Activated CD4-positive, alpha-beta T cell treated with anti-CD3 and anti-CD28 coated beads, Interleukin-2, amount 10 ng/mL, durations not matched to agents 7 days and 5 days (primary cell): ENCODE results near the gene VNN1. TPM values are rescaled to one million over a fixed set of nuclear protein-coding genes. Genes with fewer than 3 reads are reported as not detected.
"Not testable (repeated sequence)": the region's sequence is repeated elsewhere in the genome, so short reads cannot be mapped to it uniquely, and the experiment has no call there.

ENCODE experiments used
- CTCF ChIA-PET: fragments of 350-600 bp; sonication (Branson Sonifier 250); formaldehyde crosslinking; loops from one replicate; lab custom pipeline; 2021; ENCODE audit warnings: antibody characterized with exemption; lab: Charles Lee
- POLR2A ChIA-PET: fragments of 350-600 bp; sonication (Branson Sonifier 250); formaldehyde crosslinking; loops from one replicate; lab custom pipeline; 2021; ENCODE audit warnings: antibody characterized with exemption; lab: Charles Lee
- DNase-seq: peaks from one replicate; pipeline ENCODE4 v3.0.0-alpha.2; 2020
- H3K27ac Mint-ChIP-seq: one replicate; pipeline ENCODE4 v1.8.0; 2021; ENCODE audit warnings: mild to moderate bottlenecking, moderate library complexity, mixed read lengths
- H3K27me3 Mint-ChIP-seq: one replicate; pipeline ENCODE4 v1.8.0; 2021; ENCODE audit warnings: mixed read lengths
- H3K36me3 Mint-ChIP-seq: one replicate; pipeline ENCODE4 v1.8.0; 2021; ENCODE audit warnings: low read depth, mixed read lengths
- H3K4me1 Mint-ChIP-seq: one replicate; pipeline ENCODE4 v1.8.0; 2021; ENCODE audit warnings: mixed read lengths
- H3K4me3 Mint-ChIP-seq: one replicate; pipeline ENCODE4 v1.8.0; 2021; ENCODE audit warnings: mild to moderate bottlenecking, moderate library complexity, mixed read lengths
- H3K9me3 Mint-ChIP-seq: one replicate; pipeline ENCODE4 v1.8.0; 2021; ENCODE audit warnings: mixed read lengths
- total RNA-seq, 2 experiments: library from RNA; stranded (reverse); gene quantifications; one replicate each; pipeline ENCODE4 v1.2.3, GENCODE V29; 2021

Gene VNN1
- total RNA-seq, 2 experiments from 2014 or later: not detected

GRCh38 chr6:132651062-132651461 lies 62.8 kb downstream of the VNN1 start:
- no peak for DNase-seq
- Mint-ChIP-seq H3K4me1 (peaks cover 5% of the 10 kb centered on the region), H3K27me3 (peaks cover 13% of the 10 kb centered on the region), H3K36me3 (no peaks in the 10 kb centered on the region), H3K9me3 (no peaks in the 10 kb centered on the region), H3K27ac (no peak overlapping the region), H3K4me3 (no peak overlapping the region)
- CTCF ChIA-PET: no interaction called here
- POLR2A ChIA-PET: no interaction called here

- no peaks in the 10 kb centered on the region for H3K9me3 Mint-ChIP-seq
- no peak overlapping the region for H3K27ac Mint-ChIP-seq
- H3K4me3 Mint-ChIP-seq: no peak overlapping the region
- H3K36me3 Mint-ChIP-seq: no peaks in the 10 kb centered on the region
- H3K27me3 Mint-ChIP-seq: peaks cover 16% of the 10 kb centered on the region
- ChIA-PET CTCF (no interaction called here), POLR2A (no interaction called here)
- DNase-seq: no peak
- H3K4me1 Mint-ChIP-seq: peaks cover 5% of the 10 kb centered on the region
Measured at GRCh38 chr6:132650429-132650828, 63.4 kb downstream of the VNN1 start.

DNA sequence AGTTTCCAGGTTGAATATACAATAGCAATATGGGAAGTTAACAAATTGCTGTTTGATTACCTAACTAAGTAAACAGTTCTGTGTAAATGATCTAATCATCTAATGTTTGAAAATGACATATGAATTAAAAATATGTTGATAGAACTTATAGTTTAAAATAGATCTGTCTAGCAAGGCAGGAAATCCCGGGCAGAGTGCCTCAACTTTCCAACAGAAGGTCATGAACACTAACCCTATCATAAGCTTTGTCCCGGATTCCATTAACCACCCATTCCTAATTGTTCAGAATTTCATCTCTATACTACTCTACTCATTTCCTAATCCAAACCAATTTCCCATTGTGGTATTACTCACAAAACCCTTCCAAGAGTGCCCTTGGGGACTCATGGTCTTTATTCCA lies 65.0 kb downstream of the VNN1 start:
- CTCF ChIA-PET: interaction anchor here (1.8 kb wide), 1 partner anchor 12 kb away, joined by 5 read pairs; no protein-coding TSS in a partner anchor
- peaks cover 5% of the 10 kb centered on the region for H3K4me1 Mint-ChIP-seq
- H3K27me3 Mint-ChIP-seq: peaks cover 14% of the 10 kb centered on the region
- POLR2A ChIA-PET: no interaction called here
- DNase-seq: no peak
- H3K36me3 Mint-ChIP-seq: no peaks in the 10 kb centered on the region
- no peak overlapping the region for H3K27ac Mint-ChIP-seq
- no peaks in the 10 kb centered on the region for H3K9me3 Mint-ChIP-seq
- no peak overlapping the region for H3K4me3 Mint-ChIP-seq

DNA sequence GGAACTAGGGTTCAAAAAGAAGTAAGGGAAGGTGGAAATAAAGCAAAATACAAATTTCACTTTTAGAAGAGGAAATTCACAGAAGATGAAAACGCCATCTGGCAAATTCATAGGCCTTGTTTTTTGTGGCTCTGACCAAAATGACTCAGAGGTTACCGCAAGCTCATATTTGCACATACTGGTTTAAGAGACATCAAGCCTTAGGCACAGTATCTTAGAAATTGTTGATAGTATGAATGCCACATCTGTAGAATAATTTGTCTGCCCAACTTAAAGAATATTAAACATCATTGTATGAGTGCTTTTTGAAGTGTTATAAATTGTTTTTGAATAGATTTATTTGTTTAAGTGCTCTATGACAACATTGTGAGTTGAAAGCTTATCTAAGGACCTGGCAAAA lies 65.5 kb downstream of the VNN1 start:
- Mint-ChIP-seq H3K9me3 (no peaks in the 10 kb centered on the region), H3K4me1 (peaks cover 5% of the 10 kb centered on the region), H3K36me3 (no peaks in the 10 kb centered on the region), H3K4me3 (no peak overlapping the region), H3K27me3 (peaks cover 15% of the 10 kb centered on the region), H3K27ac (no peak overlapping the region)
- ChIA-PET POLR2A (interaction anchor here (0.6 kb wide), 1 partner anchor 135 kb away, joined by 3 read pairs; the partner anchor contains the start of gene STX7), CTCF (interaction anchor here (1.8 kb wide), 1 partner anchor 13 kb away, joined by 5 read pairs; no protein-coding TSS in a partner anchor)
- DNase-seq: peak; percentile 25

- Mint-ChIP-seq H3K4me1 (peaks cover 5% of the 10 kb centered on the region), H3K36me3 (no peaks in the 10 kb centered on the region), H3K27ac (no peak overlapping the region), H3K9me3 (peaks cover 2% of the 10 kb centered on the region), H3K4me3 (no peak overlapping the region), H3K27me3 (peaks cover 33% of the 10 kb centered on the region)
- POLR2A ChIA-PET: no interaction called here
- CTCF ChIA-PET: no interaction called here
- DNase-seq: no peak
Measured at GRCh38 chr6:132643547-132643946, 70.3 kb downstream of the VNN1 start.

GRCh38 chr6:132637135-132637534 lies 76.7 kb downstream of the VNN1 start:
- H3K4me1 Mint-ChIP-seq, H3K27ac Mint-ChIP-seq, POLR2A ChIA-PET, H3K9me3 Mint-ChIP-seq, H3K36me3 Mint-ChIP-seq, CTCF ChIA-PET, H3K4me3 Mint-ChIP-seq, DNase-seq: not testable (repeated sequence)
- H3K27me3 Mint-ChIP-seq: peaks cover 46% of the 10 kb centered on the region

- H3K36me3 Mint-ChIP-seq, H3K27ac Mint-ChIP-seq, H3K9me3 Mint-ChIP-seq, H3K4me1 Mint-ChIP-seq, POLR2A ChIA-PET, H3K4me3 Mint-ChIP-seq, DNase-seq: not testable (repeated sequence)
- CTCF ChIA-PET: interaction anchor here (1.5 kb wide), 1 partner anchor 76 kb away, joined by 3 read pairs; no protein-coding TSS in a partner anchor
- H3K27me3 Mint-ChIP-seq: peaks cover 45% of the 10 kb centered on the region
Measured at GRCh38 chr6:132635906-132636305, 77.9 kb downstream of the VNN1 start.

DNA sequence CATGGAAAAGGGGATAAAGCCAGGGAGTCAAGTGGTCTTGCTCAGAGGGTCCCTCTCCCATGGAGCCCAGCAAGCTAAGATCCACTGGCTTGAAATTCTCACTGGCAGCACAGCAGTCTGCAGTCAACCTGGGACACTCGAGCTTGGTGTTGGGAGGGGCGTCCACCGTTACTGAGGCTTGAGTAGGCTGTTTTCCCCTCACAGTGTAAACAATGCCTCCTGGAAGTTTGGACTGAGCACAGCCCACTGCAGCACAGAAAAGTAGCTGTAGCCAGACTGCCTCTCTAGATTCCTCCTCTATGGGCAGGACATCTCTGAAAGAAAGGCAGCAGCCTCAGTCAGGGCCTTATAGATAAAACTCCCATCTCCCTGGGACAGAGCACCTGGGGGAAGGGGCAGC lies 78.6 kb downstream of the VNN1 start:
- H3K27ac Mint-ChIP-seq, H3K36me3 Mint-ChIP-seq, DNase-seq, H3K9me3 Mint-ChIP-seq, H3K4me3 Mint-ChIP-seq, POLR2A ChIA-PET, H3K4me1 Mint-ChIP-seq: not testable (repeated sequence)
- CTCF ChIA-PET: interaction anchor here (1.5 kb wide), 1 partner anchor 76 kb away, joined by 3 read pairs; no protein-coding TSS in a partner anchor
- peaks cover 42% of the 10 kb centered on the region for H3K27me3 Mint-ChIP-seq

DNA sequence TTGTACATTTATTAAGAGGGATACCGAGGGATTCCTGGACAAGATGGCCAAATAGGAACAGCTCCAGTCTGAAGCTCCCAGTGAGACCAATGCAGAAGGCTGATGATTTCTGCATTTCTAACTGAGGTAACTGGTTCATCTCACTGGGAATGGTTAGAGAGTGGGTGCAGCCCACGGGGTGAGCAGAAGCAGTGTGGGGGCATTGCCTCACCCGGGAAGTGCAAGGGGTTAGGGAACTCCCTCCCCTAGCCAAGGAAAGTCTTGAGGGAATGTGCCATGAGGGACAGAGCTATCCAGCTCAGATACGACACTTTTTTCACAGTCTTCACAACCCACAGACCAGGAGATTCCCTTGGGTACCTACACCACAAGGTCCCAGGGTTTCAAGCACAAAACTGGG lies 79.1 kb downstream of the VNN1 start:
- POLR2A ChIA-PET: no interaction called here
- CTCF ChIA-PET: interaction anchor here (1.5 kb wide), 1 partner anchor 77 kb away, joined by 3 read pairs; no protein-coding TSS in a partner anchor
- DNase-seq: no peak
- H3K27me3 Mint-ChIP-seq: peaks cover 42% of the 10 kb centered on the region
- H3K4me1 Mint-ChIP-seq: no peaks in the 10 kb centered on the region
- H3K36me3 Mint-ChIP-seq: no peaks in the 10 kb centered on the region
- H3K4me3 Mint-ChIP-seq: no peak overlapping the region
- H3K27ac Mint-ChIP-seq: no peak overlapping the region
- H3K9me3 Mint-ChIP-seq: peaks cover 7% of the 10 kb centered on the region

DNA sequence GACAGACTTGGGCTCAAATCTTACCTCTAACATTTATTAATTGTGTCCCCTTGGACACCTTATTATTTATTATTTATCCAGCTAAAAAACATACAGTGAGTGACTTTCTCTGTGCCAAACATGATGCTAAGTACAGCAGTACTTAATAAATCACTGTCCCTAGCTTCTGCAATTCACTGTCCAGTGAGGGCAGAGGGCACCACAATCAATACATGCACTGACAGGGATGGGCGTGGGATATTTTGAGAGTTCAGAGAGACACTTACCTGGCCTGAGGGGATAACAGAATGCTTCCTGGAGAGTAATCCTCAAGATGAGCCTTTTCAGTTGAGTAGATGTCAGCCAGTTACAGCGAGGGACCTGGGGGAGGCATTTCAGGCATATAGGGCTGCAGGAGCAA lies 80.5 kb downstream of the VNN1 start:
- Mint-ChIP-seq H3K4me1 (no peaks in the 10 kb centered on the region), H3K36me3 (no peaks in the 10 kb centered on the region), H3K27ac (no peak overlapping the region), H3K27me3 (peaks cover 38% of the 10 kb centered on the region), H3K4me3 (no peak overlapping the region), H3K9me3 (peaks cover 2% of the 10 kb centered on the region)
- no peak for DNase-seq
- POLR2A ChIA-PET: no interaction called here
- CTCF ChIA-PET: no interaction called here

Other genes starting within 250 kb of the VNN1 start
- 10 to 100 TPM; 20.2 to 24.3 TPM for gene STX7, start 200.9 kb downstream of the VNN1 start, total RNA-seq
- not detected for gene TAAR9, start 175.8 kb downstream of the VNN1 start, total RNA-seq
- not detected for gene TAAR8, start 161.4 kb downstream of the VNN1 start, total RNA-seq
- gene TAAR6, start 143.7 kb downstream of the VNN1 start, total RNA-seq: not detected
- not detected for gene TAAR5, start 124.3 kb downstream of the VNN1 start, total RNA-seq
- gene TAAR2, start 89.8 kb downstream of the VNN1 start, total RNA-seq: not detected
- gene TAAR1, start 54.9 kb downstream of the VNN1 start, total RNA-seq: not detected
- gene VNN2, start 43.8 kb upstream of the VNN1 start, total RNA-seq: 10 to 100 TPM; 12.8 to 16.1 TPM
- 1 to 10 TPM; 9.1 to 9.3 TPM for gene SLC18B1, start 84.6 kb upstream of the VNN1 start, total RNA-seq
- gene RPS12, start 100.5 kb upstream of the VNN1 start, total RNA-seq: 1,000 to 10,000 TPM in 1 of 2 experiments, 100 to 1,000 TPM in 1; 911 to 1,438 TPM